Upper lobe of left lung (tissue), 4 donors: ENCODE data around the gene TNNC2.

Experiments
- CTCF ChIP-seq, 6 experiments: fragments of 450-650 bp in 4 of 6; fragments of 200-600 bp in 2 of 6; sonication (generic) in 2 of 6; IDR thresholded peaks; one replicate each; pipeline ENCODE4 v1.5.1; 2016 to 2019; ENCODE audit warnings: antibody characterized with exemption in 6 of 6
- POLR2A ChIP-seq, 4 donors: fragments of 450-650 bp; IDR thresholded peaks; one replicate each; pipeline ENCODE4 v1.5.1; 2016 to 2017; ENCODE audit warnings: antibody characterized with exemption in 4 of 4, mild to moderate bottlenecking in 2 of 4

GRCh38 chr20:45872626-45873025 lies 45.5 kb upstream of the TNNC2 start:
- TF ChIP-seq POLR2A (IDR thresholded peaks at IDR 0.05) (no peak), CTCF (IDR thresholded peaks at IDR 0.05) (no peak)
